Suprapubic skin (tissue), 3 donors: Measurements from ENCODE around the gene GPM6B.

ENCODE experiments used
- EP300 ChIP-seq: sonication (generic); formaldehyde crosslinking; IDR thresholded peaks from one replicate; pipeline ENCODE4 v1.6.1; 2017; ENCODE audit warnings: antibody characterized with exemption
- POLR2A ChIP-seq, 2 donors: fragments of 450-650 bp; IDR thresholded peaks; one replicate each; pipeline ENCODE4 v1.6.1; 2017; ENCODE audit warnings: antibody characterized with exemption in 2 of 2, mild to moderate bottlenecking in 2 of 2, moderate library complexity in 2 of 2
- TF ChIP-seq, protein P1 (sequence below), 2 donors: fragments of 200-600 bp in 1 of 2; fragments of 450-650 bp in 1 of 2; sonication (generic) in 1 of 2; IDR thresholded peaks; one replicate each; pipeline ENCODE4 v1.5.1; 2016 to 2019; ENCODE audit warnings: antibody characterized with exemption in 2 of 2, mild to moderate bottlenecking in 1 of 2, moderate library complexity in 1 of 2

- TF ChIP-seq EP300 (no peak), POLR2A (IDR thresholded peaks at IDR 0.05) (no peak)
- TF ChIP-seq, protein P1, sequence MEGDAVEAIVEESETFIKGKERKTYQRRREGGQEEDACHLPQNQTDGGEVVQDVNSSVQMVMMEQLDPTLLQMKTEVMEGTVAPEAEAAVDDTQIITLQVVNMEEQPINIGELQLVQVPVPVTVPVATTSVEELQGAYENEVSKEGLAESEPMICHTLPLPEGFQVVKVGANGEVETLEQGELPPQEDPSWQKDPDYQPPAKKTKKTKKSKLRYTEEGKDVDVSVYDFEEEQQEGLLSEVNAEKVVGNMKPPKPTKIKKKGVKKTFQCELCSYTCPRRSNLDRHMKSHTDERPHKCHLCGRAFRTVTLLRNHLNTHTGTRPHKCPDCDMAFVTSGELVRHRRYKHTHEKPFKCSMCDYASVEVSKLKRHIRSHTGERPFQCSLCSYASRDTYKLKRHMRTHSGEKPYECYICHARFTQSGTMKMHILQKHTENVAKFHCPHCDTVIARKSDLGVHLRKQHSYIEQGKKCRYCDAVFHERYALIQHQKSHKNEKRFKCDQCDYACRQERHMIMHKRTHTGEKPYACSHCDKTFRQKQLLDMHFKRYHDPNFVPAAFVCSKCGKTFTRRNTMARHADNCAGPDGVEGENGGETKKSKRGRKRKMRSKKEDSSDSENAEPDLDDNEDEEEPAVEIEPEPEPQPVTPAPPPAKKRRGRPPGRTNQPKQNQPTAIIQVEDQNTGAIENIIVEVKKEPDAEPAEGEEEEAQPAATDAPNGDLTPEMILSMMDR (IDR thresholded peaks at IDR 0.05): no peak
These were observed 84.4 kb downstream of the GPM6B start for GRCh38 chrX:13732246-13733067.
